C4-2B (cell line): ENCODE results near the gene HDAC4.

Experiments used
- ZFX ChIP-seq: fragments of 450-650 bp; IDR thresholded peaks from 2 replicates; pipeline ENCODE4 v1.6.1; 2017
- TF ChIP-seq, protein P1 (sequence below): fragments of 450-650 bp; conservative IDR thresholded peaks from 2 replicates; pipeline ENCODE4 v1.5.1; 2017; ENCODE audit warnings: mild to moderate bottlenecking

DNA sequence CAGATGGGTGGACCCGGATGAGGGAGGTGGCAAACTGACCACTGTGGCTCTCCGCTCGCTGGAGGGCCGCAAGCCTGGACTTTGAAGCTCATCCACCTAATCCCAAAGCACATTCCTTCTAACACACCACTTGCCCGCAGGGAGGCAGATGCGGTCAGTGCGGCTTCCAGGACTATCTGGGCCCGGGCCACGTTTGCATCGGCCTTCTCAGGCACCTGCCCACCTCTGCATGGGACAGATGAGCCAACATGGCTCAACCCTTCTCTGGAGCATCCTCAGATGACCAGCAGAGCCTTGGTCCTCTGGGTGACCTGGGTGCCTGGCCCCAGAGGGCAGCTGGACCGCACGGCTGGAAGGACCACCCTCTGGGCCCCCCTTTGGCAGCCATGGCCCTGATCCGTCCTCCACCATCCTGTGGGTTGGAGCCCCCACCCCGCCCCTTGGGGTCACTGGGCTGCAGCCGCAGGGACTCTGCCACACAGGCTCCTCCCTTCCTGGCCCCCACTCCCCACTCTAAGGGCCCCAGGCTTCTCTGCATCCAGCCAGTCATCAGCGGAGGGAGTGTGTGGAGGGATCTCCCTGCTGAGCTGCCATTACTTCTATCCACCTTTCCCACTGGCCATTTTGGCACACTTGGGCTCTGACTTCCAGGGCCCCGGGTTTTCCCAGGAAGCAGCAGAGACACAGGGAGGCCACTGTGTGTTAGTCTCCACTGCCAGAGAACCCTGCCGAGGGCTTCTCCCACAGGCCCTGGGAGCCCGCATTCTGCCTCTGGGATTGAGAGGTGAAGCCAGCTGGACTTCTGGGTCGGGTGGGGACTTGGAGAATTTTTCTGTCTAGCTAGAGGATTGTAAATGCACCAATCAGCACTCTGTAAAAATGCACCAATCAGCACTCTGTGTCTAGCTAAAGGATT lies 12.3 kb downstream of the HDAC4 start:
- TF ChIP-seq, protein P1, sequence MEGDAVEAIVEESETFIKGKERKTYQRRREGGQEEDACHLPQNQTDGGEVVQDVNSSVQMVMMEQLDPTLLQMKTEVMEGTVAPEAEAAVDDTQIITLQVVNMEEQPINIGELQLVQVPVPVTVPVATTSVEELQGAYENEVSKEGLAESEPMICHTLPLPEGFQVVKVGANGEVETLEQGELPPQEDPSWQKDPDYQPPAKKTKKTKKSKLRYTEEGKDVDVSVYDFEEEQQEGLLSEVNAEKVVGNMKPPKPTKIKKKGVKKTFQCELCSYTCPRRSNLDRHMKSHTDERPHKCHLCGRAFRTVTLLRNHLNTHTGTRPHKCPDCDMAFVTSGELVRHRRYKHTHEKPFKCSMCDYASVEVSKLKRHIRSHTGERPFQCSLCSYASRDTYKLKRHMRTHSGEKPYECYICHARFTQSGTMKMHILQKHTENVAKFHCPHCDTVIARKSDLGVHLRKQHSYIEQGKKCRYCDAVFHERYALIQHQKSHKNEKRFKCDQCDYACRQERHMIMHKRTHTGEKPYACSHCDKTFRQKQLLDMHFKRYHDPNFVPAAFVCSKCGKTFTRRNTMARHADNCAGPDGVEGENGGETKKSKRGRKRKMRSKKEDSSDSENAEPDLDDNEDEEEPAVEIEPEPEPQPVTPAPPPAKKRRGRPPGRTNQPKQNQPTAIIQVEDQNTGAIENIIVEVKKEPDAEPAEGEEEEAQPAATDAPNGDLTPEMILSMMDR: no peak
- no peak for TF ChIP-seq ZFX
